Heart left ventricle (tissue), 13 donors: ENCODE data around the gene LRMDA.

Experiments used
- CTCF ChIP-seq, 12 donors: fragments of 200-600 bp; sonication (generic) in 4 of 12; IDR thresholded peaks; one replicate each; pipeline versions ENCODE4 v1.5.0 to v1.8.0; 2018 to 2022; ENCODE audit warnings: antibody characterized with exemption in 12 of 12, mild to moderate bottlenecking in 5 of 12
- POLR2A ChIP-seq, 2 donors: fragments of 450-650 bp; IDR thresholded peaks; one replicate each; pipeline ENCODE4 v1.6.1; 2017; ENCODE audit warnings: antibody characterized with exemption in 2 of 2, mild to moderate bottlenecking in 2 of 2, moderate library complexity in 2 of 2
- donor health status: ischemic (EF 13 %, LVEDD 7.1; RV severe dilation, severe dysfunction).
- donor health status: DM: no; HTN: yes; CAD: no.
- donor health status: DM: no; HTN: no; CAD: no.
- donor health status: ischemic (EF 25% LVEDD 6.9; RV normal size, moderate dysfunction).
- donor health status: ischemic (EF 25% LVEDD 5.7; RV mildly dilated, moderate dysfunction).
- donor health status: ischemic (EF 35%, LVEDD 5.7; RV mildly dilated, moderate dysfunction).
- donor health status: nonischemic (EF 11% LVEDD 7.7; RV severe dilation, severe dysfunction).
- donor health status: DM: yes; HTN: yes; CAD: no.
- donor health status: PGD.
- donor health status: ischemic (EF 29% LVEDD 5.4; RV normal size, mild dysfunction).
- donor health status: nonischemic (EF 23%, LVEDD 6.1; RV moderate dilation, normal function).

DNA sequence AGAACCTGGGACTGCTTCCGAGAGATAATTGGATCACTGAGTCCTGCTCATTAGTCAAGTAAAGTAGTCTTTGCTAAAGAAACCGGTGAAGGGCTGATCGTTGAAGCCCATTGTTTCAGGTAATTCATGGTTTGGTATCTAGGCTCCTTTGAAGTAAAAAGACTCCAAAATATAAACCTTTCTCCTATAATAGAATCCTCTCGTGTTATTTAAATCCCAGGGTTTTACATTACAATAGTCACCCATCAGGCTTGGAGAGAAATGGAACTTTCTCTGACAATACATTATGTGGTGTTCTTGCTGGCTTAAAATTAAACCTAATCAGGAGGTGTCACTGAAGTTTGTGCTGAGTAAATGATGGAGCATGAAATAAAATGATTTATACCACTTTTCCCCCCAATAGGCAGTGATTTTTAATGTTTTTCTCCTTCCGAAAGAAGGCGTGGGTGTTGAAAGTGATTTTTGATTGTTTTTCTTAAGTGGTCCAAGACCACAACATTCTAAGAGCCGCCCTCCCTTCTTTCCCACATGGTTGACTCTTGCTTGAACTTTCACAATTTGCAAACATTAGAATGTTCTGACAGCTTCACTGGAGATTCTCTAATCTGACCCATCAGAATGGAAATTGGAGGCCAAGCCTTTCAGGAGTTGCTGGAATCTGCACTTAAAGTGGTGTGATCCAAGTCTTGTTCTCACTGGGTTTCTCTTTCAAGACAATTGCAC, 44.2 kb downstream of the LRMDA start:
- TF ChIP-seq CTCF (IDR thresholded peaks at IDR 0.05) = no peak
- TF ChIP-seq POLR2A (IDR thresholded peaks at IDR 0.05) = no peak
